HL-60 (cell line): ENCODE results near the gene NSUN2.

Experiments used
- GABPA ChIP-seq: IDR thresholded peaks from 2 replicates; pipeline ENCODE4 v1.6.1; 2012; ENCODE audit warnings: low read depth
- POLR2AphosphoS5 ChIP-seq: IDR thresholded peaks from 2 replicates; pipeline ENCODE4 v1.6.1; 2012; ENCODE audit warnings: low read depth
- SPI1 ChIP-seq: IDR thresholded peaks from 2 replicates; pipeline ENCODE4 v1.6.1; 2012; ENCODE audit warnings: low read depth, mild to moderate bottlenecking, borderline replicate concordance
- TF ChIP-seq, protein P1 (sequence below): IDR thresholded peaks from one replicate; pipeline ENCODE4 v1.5.1; 2011; ENCODE audit warnings: low read length, control low read depth, inconsistent platforms; ENCODE audit not compliant: insufficient read depth
- TF ChIP-seq, protein P2 (sequence below): IDR thresholded peaks from 2 replicates; pipeline ENCODE4 v1.6.1; 2012; ENCODE audit warnings: low read depth; ENCODE audit not compliant: insufficient replicate concordance

DNA sequence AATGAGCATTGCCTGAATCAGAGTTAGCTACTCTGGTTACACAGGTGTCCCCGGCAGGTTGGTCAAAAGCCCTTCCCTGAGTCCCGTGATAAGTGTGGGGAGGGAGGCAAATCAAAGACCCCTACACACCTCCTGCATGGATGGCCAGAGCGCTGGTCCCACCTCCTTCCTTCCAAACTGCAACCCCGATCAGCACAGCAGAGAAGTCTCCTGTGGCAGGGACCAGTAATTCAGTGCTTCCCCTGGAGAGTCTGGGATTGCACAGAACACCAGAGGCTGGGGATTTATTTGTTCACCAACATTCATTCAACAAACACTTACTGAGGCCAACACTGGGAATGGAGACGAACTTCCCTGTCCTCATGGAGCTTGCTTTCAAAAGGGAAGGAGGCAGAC lies 46.2 kb downstream of the NSUN2 start:
- TF ChIP-seq, protein P1, sequence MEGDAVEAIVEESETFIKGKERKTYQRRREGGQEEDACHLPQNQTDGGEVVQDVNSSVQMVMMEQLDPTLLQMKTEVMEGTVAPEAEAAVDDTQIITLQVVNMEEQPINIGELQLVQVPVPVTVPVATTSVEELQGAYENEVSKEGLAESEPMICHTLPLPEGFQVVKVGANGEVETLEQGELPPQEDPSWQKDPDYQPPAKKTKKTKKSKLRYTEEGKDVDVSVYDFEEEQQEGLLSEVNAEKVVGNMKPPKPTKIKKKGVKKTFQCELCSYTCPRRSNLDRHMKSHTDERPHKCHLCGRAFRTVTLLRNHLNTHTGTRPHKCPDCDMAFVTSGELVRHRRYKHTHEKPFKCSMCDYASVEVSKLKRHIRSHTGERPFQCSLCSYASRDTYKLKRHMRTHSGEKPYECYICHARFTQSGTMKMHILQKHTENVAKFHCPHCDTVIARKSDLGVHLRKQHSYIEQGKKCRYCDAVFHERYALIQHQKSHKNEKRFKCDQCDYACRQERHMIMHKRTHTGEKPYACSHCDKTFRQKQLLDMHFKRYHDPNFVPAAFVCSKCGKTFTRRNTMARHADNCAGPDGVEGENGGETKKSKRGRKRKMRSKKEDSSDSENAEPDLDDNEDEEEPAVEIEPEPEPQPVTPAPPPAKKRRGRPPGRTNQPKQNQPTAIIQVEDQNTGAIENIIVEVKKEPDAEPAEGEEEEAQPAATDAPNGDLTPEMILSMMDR, result no peak
- TF ChIP-seq, protein P2, sequence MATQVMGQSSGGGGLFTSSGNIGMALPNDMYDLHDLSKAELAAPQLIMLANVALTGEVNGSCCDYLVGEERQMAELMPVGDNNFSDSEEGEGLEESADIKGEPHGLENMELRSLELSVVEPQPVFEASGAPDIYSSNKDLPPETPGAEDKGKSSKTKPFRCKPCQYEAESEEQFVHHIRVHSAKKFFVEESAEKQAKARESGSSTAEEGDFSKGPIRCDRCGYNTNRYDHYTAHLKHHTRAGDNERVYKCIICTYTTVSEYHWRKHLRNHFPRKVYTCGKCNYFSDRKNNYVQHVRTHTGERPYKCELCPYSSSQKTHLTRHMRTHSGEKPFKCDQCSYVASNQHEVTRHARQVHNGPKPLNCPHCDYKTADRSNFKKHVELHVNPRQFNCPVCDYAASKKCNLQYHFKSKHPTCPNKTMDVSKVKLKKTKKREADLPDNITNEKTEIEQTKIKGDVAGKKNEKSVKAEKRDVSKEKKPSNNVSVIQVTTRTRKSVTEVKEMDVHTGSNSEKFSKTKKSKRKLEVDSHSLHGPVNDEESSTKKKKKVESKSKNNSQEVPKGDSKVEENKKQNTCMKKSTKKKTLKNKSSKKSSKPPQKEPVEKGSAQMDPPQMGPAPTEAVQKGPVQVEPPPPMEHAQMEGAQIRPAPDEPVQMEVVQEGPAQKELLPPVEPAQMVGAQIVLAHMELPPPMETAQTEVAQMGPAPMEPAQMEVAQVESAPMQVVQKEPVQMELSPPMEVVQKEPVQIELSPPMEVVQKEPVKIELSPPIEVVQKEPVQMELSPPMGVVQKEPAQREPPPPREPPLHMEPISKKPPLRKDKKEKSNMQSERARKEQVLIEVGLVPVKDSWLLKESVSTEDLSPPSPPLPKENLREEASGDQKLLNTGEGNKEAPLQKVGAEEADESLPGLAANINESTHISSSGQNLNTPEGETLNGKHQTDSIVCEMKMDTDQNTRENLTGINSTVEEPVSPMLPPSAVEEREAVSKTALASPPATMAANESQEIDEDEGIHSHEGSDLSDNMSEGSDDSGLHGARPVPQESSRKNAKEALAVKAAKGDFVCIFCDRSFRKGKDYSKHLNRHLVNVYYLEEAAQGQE, result no peak
- TF ChIP-seq POLR2AphosphoS5, result no peak
- TF ChIP-seq SPI1, result no peak
- TF ChIP-seq GABPA, result no peak
